ENCODE results near the gene NUTM1.

- TF ChIP-seq POLR2AphosphoS5 (IDR thresholded peaks at IDR 0.05) (no peak), CTCF (IDR thresholded peaks at IDR 0.05) (no peak), POLR2A (IDR thresholded peaks at IDR 0.05) (no peak)
Measured at GRCh38 chr15:34304613-34305012, 38.5 kb upstream of the NUTM1 start.
